GM23248 (cell line): Measurements from ENCODE around the gene ADPRH. TPM values are rescaled to one million over a fixed set of nuclear protein-coding genes. Genes with fewer than 3 reads are reported as not detected.

Source experiments
- DNase-seq: peaks from one replicate; pipeline ENCODE4 v3.0.0-alpha.2; 2015
- H2AFZ ChIP-seq: fragments of 200-600 bp; sonication (generic); 2 replicates; pipeline ENCODE4 v1.6.1; 2016; ENCODE audit warnings: antibody characterized with exemption
- H3F3A ChIP-seq: fragments of 200-600 bp; sonication (generic); 2 replicates; pipeline ENCODE4 v1.6.1; 2016; ENCODE audit warnings: mild to moderate bottlenecking, antibody characterized with exemption, mixed run types; ENCODE audit not compliant: insufficient read depth
- H3K27ac ChIP-seq: fragments of 200-600 bp; sonication (generic); 2 replicates; pipeline ENCODE4 v1.5.1; 2016; ENCODE audit warnings: mild to moderate bottlenecking
- H3K27me3 ChIP-seq: fragments of 200-600 bp; sonication (generic); replicated peaks from 2 replicates; pipeline ENCODE4 v1.6.1; 2016; ENCODE audit warnings: mild to moderate bottlenecking; ENCODE audit not compliant: insufficient read depth
- H3K36me3 ChIP-seq: fragments of 200-600 bp; sonication (generic); 2 replicates; pipeline ENCODE4 v1.6.1; 2016; ENCODE audit warnings: low read depth, mild to moderate bottlenecking
- H3K4me1 ChIP-seq: fragments of 200-600 bp; sonication (generic); 2 replicates; pipeline ENCODE4 v1.6.1; 2016; ENCODE audit warnings: mild to moderate bottlenecking; ENCODE audit not compliant: insufficient read depth
- H3K4me2 ChIP-seq: fragments of 200-600 bp; sonication (generic); one replicate; pipeline ENCODE4 v1.6.1; 2016; ENCODE audit warnings: mild to moderate bottlenecking; ENCODE audit not compliant: unreplicated experiment
- H3K4me3 ChIP-seq: fragments of 200-600 bp; sonication (generic); 2 replicates; pipeline ENCODE4 v1.5.1; 2016; ENCODE audit warnings: mild to moderate bottlenecking
- H3K79me2 ChIP-seq: fragments of 200-600 bp; sonication (generic); 2 replicates; pipeline ENCODE4 v1.6.1; 2016; ENCODE audit warnings: mild to moderate bottlenecking; ENCODE audit not compliant: insufficient read depth
- H3K9ac ChIP-seq: fragments of 200-600 bp; sonication (generic); 2 replicates; pipeline ENCODE4 v1.6.1; 2016; ENCODE audit warnings: mild to moderate bottlenecking
- H3K9me2 ChIP-seq: fragments of 200-600 bp; sonication (generic); 2 replicates; pipeline ENCODE4 v1.6.1; 2016; ENCODE audit warnings: mixed run types, mild to moderate bottlenecking, moderate library complexity; ENCODE audit not compliant: insufficient read depth
- H3K9me3 ChIP-seq: fragments of 200-600 bp; sonication (generic); one replicate; pipeline ENCODE4 v1.6.1; 2017; ENCODE audit warnings: low read depth
- H4K20me1 ChIP-seq: fragments of 200-600 bp; sonication (generic); 2 replicates; pipeline ENCODE4 v1.6.0; 2016; ENCODE audit not compliant: insufficient read depth
- EZH2 ChIP-seq: fragments of 200-600 bp; sonication (generic); IDR thresholded peaks from 2 replicates; pipeline ENCODE4 v1.6.1; 2018; ENCODE audit warnings: antibody characterized with exemption, mild to moderate bottlenecking; ENCODE audit not compliant: insufficient read depth, poor library complexity, severe bottlenecking
- EZH2phosphoT487 ChIP-seq: fragments of 200-600 bp; sonication (generic); IDR thresholded peaks from 2 replicates; pipeline ENCODE4 v1.6.1; 2018; ENCODE audit warnings: antibody characterized with exemption, moderate library complexity, mild to moderate bottlenecking, low read depth; ENCODE audit not compliant: insufficient read depth
- WGBS, 2 experiments: methylation state at CpG; one replicate each; pipeline ENCODE4 v1.1.6; 2015 to 2017; ENCODE audit warnings: low lambda C conversion rate in 2 of 2, low coverage in 1 of 2; ENCODE audit errors: missing lambda C conversion rate in 2 of 2; 5-methylcytosine and 5-hydroxymethylcytosine counted together
- in situ Hi-C: fragments of 300-500 bp; cut with MboI; formaldehyde crosslinking; loops from 2 replicates; pipeline ENCODE4 v1.15.0; 2020
- polyA plus RNA-seq: library from polyadenylated mRNA; unstranded; fragments of >200 nt; fragmentation: Nextera tagmentation; extraction: Ambion mirVana; gene quantifications from 2 replicates; pipeline ENCODE4 v1.2.1, GENCODE V29; 2016
- total RNA-seq: library from RNA; depleted of rRNA; stranded (reverse); fragments of >200 nt; shearing (Covaris generic); gene quantifications from 2 replicates; pipeline ENCODE4 v1.2.3, GENCODE V29; 2014; rRNA removed

The ADPRH gene
- total RNA-seq (2.1 and 6.6 TPM in 2 replicates), polyA plus RNA-seq (1.7 and 2.3 TPM in 2 replicates)

GRCh38 chr3:119579366-119580066 lies at the start of gene ADPRH:
TSS of gene ADPRH (plus strand) at chr3:119579492. CDS start at chr3:119582170, 2,678 bp downstream.
- in situ Hi-C loops = no loop called here
- 1 to 3% methylated on average over 38 to 55 of the region's 68 CpGs for WGBS, 2 experiments
- H4K20me1 ChIP-seq = no peaks in the 10 kb centered on the region
- peak within 1 kb of the TSS; percentile 73 for H3K4me3 ChIP-seq
- H3K9ac ChIP-seq = peak within 1 kb of the TSS; percentile 79
- peak within 1 kb of the TSS; percentile 34; the same call in 1 of the 2 replicates for H3K27ac ChIP-seq
- DNase-seq = peak; percentile 77
- H3F3A ChIP-seq = no peaks in the 10 kb centered on the region
- H3K79me2 ChIP-seq = no peaks in the 10 kb centered on the region
- no peaks in the 10 kb centered on the region for H3K9me2 ChIP-seq
- no peaks in the 10 kb centered on the region for H3K36me3 ChIP-seq
- TF ChIP-seq EZH2 (no peak), EZH2phosphoT487 (no peak)
- no peaks in the 10 kb centered on the region for H3K27me3 ChIP-seq
- H3K4me2 ChIP-seq = peak within 1 kb of the TSS; percentile 89
- no peaks in the 10 kb centered on the region for H3K9me3 ChIP-seq
- no peaks in the 10 kb centered on the region for H3K4me1 ChIP-seq
- H2AFZ ChIP-seq = peak within 1 kb of the TSS; percentile 97

- H3K27me3 ChIP-seq = no peaks in the 10 kb centered on the region
- H3K27ac ChIP-seq = no peak overlapping the region
- TF ChIP-seq EZH2 (no peak), EZH2phosphoT487 (no peak)
- H3F3A ChIP-seq = peaks cover 4% of the 10 kb centered on the region
- H4K20me1 ChIP-seq = no peaks in the 10 kb centered on the region
- no peak overlapping the region for H2AFZ ChIP-seq
- H3K36me3 ChIP-seq = no peaks in the 10 kb centered on the region
- peak; percentile 69 for DNase-seq
- no peak overlapping the region for H3K4me3 ChIP-seq
- peak overlapping the region; percentile 3 for H3K4me2 ChIP-seq
- H3K9ac ChIP-seq = no peak overlapping the region
- no peaks in the 10 kb centered on the region for H3K9me2 ChIP-seq
- H3K4me1 ChIP-seq = peaks cover 11% of the 10 kb centered on the region
- H3K9me3 ChIP-seq = no peaks in the 10 kb centered on the region
- no peaks in the 10 kb centered on the region for H3K79me2 ChIP-seq
- in situ Hi-C loops = loop anchor here (25.0 kb wide), 1 partner anchor 657 kb away; no protein-coding TSS in a partner anchor
Measured at GRCh38 chr3:119529883-119530282, 49.4 kb upstream of the ADPRH start.

GRCh38 chr3:119530456-119530855 lies 48.8 kb upstream of the ADPRH start:
- no peaks in the 10 kb centered on the region for H3K27me3 ChIP-seq
- H3K9me2 ChIP-seq = no peaks in the 10 kb centered on the region
- TF ChIP-seq EZH2phosphoT487 (no peak), EZH2 (no peak)
- no peak overlapping the region for H3K27ac ChIP-seq
- no peak overlapping the region for H3K4me3 ChIP-seq
- no peak for DNase-seq
- H3K4me2 ChIP-seq = peak overlapping the region; percentile 3
- H2AFZ ChIP-seq = no peak overlapping the region
- H3K9ac ChIP-seq = no peak overlapping the region
- H3K4me1 ChIP-seq = peaks cover 11% of the 10 kb centered on the region
- H4K20me1 ChIP-seq = no peaks in the 10 kb centered on the region
- H3K79me2 ChIP-seq = no peaks in the 10 kb centered on the region
- peaks cover 4% of the 10 kb centered on the region for H3F3A ChIP-seq
- in situ Hi-C loops = loop anchor here (25.0 kb wide), 1 partner anchor 657 kb away; no protein-coding TSS in a partner anchor
- WGBS, 2 experiments = 13 to 21% methylated on average over 2 of the region's 2 CpGs
- H3K9me3 ChIP-seq = no peaks in the 10 kb centered on the region
- no peaks in the 10 kb centered on the region for H3K36me3 ChIP-seq

- Histone ChIP-seq H3K9ac (no peak overlapping the region), H3K79me2 (no peaks in the 10 kb centered on the region), H4K20me1 (no peaks in the 10 kb centered on the region), H3K27ac (no peak overlapping the region), H2AFZ (no peak overlapping the region), H3K4me3 (no peak overlapping the region), H3K9me3 (no peaks in the 10 kb centered on the region), H3K4me1 (peaks cover 11% of the 10 kb centered on the region), H3K4me2 (no peak overlapping the region), H3K9me2 (no peaks in the 10 kb centered on the region), H3F3A (peaks cover 4% of the 10 kb centered on the region), H3K36me3 (no peaks in the 10 kb centered on the region), H3K27me3 (no peaks in the 10 kb centered on the region)
- in situ Hi-C loops = loop anchor here (25.0 kb wide), 1 partner anchor 656 kb away; no protein-coding TSS in a partner anchor
- WGBS, 2 experiments = 69 to 73% methylated on average over 4 of the region's 4 CpGs
- TF ChIP-seq EZH2phosphoT487 (no peak), EZH2 (no peak)
- no peak for DNase-seq
Measured at GRCh38 chr3:119531151-119531550, 48.1 kb upstream of the ADPRH start.
